Naive thymus-derived CD4-positive, alpha-beta T cell (primary cell): ENCODE data around the gene CNTRL. TPM values are rescaled to one million over a fixed set of nuclear protein-coding genes. Genes with fewer than 3 reads are reported as not detected.
"Not testable (repeated sequence)": the region's sequence is repeated elsewhere in the genome, so short reads cannot be mapped to it uniquely, and the experiment has no call there.

Source experiments
- ATAC-seq: fragments of 150-1000 bp; cut with Tn5 transposase; 2 replicates; pipeline ENCODE4 v1.10.0; 2021; ENCODE audit warnings: mild to moderate bottlenecking, moderate library complexity
- CTCF ChIA-PET: fragments of 350-600 bp; sonication (Branson Sonifier 250); formaldehyde crosslinking; loops from one replicate; lab custom pipeline; 2021; ENCODE audit warnings: antibody characterized with exemption; lab: Charles Lee
- POLR2A ChIA-PET: fragments of 350-600 bp; sonication (Branson Sonifier 250); formaldehyde crosslinking; loops from one replicate; lab custom pipeline; 2021; ENCODE audit warnings: antibody characterized with exemption, inconsistent platforms; lab: Charles Lee
- DNase-seq, 9 donors: peaks; one replicate each; pipeline versions ENCODE4 v3.0.0 to v3.0.0-alpha.2; 2020 to 2022; ENCODE audit warnings: mixed read lengths in 1 of 9
- H3K27ac ChIP-seq: one replicate; pipeline ENCODE4 v1.7.0; 2013; ENCODE audit warnings: mild to moderate bottlenecking, low read depth, low read length, moderate library complexity
- H3K27me3 ChIP-seq, 2 donors: one replicate each; pipeline ENCODE4 v1.7.0; 2013; ENCODE audit warnings: low read length in 2 of 2, mild to moderate bottlenecking in 2 of 2, moderate library complexity in 2 of 2; ENCODE audit not compliant: control insufficient read depth in 2 of 2, insufficient read depth in 2 of 2
- H3K36me3 ChIP-seq, 3 experiments: 1 replicate in 2 of 3; 2 replicates in 1 of 3; pipeline ENCODE4 v1.7.0; 2013; ENCODE audit warnings: low read length in 3 of 3, mild to moderate bottlenecking in 3 of 3, moderate library complexity in 1 of 3; ENCODE audit not compliant: insufficient read depth in 3 of 3, control insufficient read depth in 2 of 3
- H3K4me1 ChIP-seq, 2 donors: one replicate each; pipeline ENCODE4 v1.7.0; 2013; ENCODE audit warnings: low read length in 2 of 2, mild to moderate bottlenecking in 2 of 2, moderate library complexity in 1 of 2; ENCODE audit not compliant: control insufficient read depth in 2 of 2, insufficient read depth in 2 of 2
- H3K4me3 ChIP-seq: 2 replicates; pipeline ENCODE4 v1.7.0; 2013; ENCODE audit warnings: mild to moderate bottlenecking, low read length
- H3K9me3 ChIP-seq, 3 experiments: 1 replicate in 2 of 3; 2 replicates in 1 of 3; pipeline ENCODE4 v1.7.0; 2013; ENCODE audit warnings: low read length in 3 of 3; ENCODE audit not compliant: control insufficient read depth in 2 of 3
- H3K27ac Mint-ChIP-seq, 9 donors: one replicate each; pipeline ENCODE4 v1.8.0; 2020 to 2022; ENCODE audit warnings: mixed read lengths in 9 of 9, mild to moderate bottlenecking in 8 of 9, moderate library complexity in 5 of 9, inconsistent platforms in 2 of 9
- H3K27me3 Mint-ChIP-seq, 5 donors: one replicate each; pipeline ENCODE4 v1.8.0; 2021 to 2022; ENCODE audit warnings: mixed read lengths in 5 of 5, mild to moderate bottlenecking in 1 of 5
- H3K36me3 Mint-ChIP-seq, 5 donors: one replicate each; pipeline ENCODE4 v1.8.0; 2020 to 2022; ENCODE audit warnings: mixed read lengths in 5 of 5, mild to moderate bottlenecking in 3 of 5, inconsistent platforms in 1 of 5
- H3K4me1 Mint-ChIP-seq, 7 donors: one replicate each; pipeline ENCODE4 v1.8.0; 2020 to 2022; ENCODE audit warnings: mixed read lengths in 7 of 7, mild to moderate bottlenecking in 3 of 7, inconsistent platforms in 1 of 7
- H3K4me3 Mint-ChIP-seq, 10 donors: one replicate each; pipeline ENCODE4 v1.8.0; 2020 to 2022; ENCODE audit warnings: mild to moderate bottlenecking in 10 of 10, mixed read lengths in 10 of 10, moderate library complexity in 6 of 10, inconsistent platforms in 2 of 10
- H3K9me3 Mint-ChIP-seq, 11 donors: one replicate each; pipeline ENCODE4 v1.8.0; 2020 to 2022; ENCODE audit warnings: mixed read lengths in 11 of 11, mild to moderate bottlenecking in 4 of 11, inconsistent platforms in 1 of 11, moderate library complexity in 1 of 11
- intact Hi-C, 2 donors: fragments of 100-400 bp; cut with micrococcal nuclease; formaldehyde crosslinking; loops; one replicate each; pipeline ENCODE4 v1.15.1; 2023
- polyA plus RNA-seq, 2 donors: library from polyadenylated mRNA; unstranded; fragments of 300-500 nt; fragmentation: Illumina TruSeq; gene quantifications; one replicate each; pipeline ENCODE4 v1.2.3, GENCODE V29; 2021
- total RNA-seq, 6 experiments: library from RNA in 5 of 6; stranded (reverse) in 5 of 6; gene quantifications; 1 replicate in 5 of 6; 2 replicates in 1 of 6; pipeline ENCODE4 v1.2.3 and lab custom pipeline; 2021 to 2026

CNTRL gene
- total and polyA plus RNA-seq, 7 experiments from 2014 or later = 14.4 to 131 (median 81.6) TPM

DNA sequence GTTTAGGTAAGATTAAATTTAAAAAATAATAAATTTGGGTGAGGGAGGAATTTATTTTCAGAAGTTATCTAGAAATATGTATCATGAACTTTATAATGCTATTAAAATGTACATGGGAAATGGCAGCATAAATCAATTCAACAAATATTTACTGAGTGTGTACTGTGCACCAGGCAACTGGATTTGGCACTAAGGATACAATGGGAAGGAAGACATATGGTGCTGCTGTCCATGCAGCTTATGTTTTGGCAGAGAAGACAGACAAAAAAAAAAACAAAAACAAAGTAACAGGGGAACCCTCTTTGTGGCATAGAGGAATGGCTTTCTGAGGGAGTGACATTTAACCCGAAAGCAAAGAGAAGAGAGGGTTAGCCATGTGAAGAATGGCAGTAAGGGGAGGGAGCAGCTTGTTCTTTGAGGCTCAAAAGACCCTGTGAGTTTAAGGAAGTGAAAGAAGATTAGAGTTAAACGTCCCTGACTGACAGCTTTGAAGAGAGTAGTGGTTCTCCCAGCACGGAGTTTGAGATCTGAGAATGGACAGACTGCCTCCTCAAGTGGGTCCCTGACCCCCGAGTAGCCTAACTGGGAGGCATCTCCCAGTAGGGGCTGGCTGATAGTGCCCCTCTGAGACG is 23.9 kb downstream of the CNTRL start:
- peak overlapping the region in 2 of 9 donors; percentile 29 to 82 for H3K27ac Mint-ChIP-seq
- no peaks in the 10 kb centered on the region for H3K9me3 ChIP-seq
- ATAC-seq = no peak
- H3K4me3 Mint-ChIP-seq = no peak overlapping the region
- no peak for DNase-seq
- peaks cover 0 to 28% (median 6%) of the 10 kb centered on the region in 11 donors for H3K9me3 Mint-ChIP-seq
- H3K27ac ChIP-seq = no peak overlapping the region
- no peak overlapping the region for H3K4me3 ChIP-seq
- ChIA-PET CTCF (no interaction called here), POLR2A (interaction anchor here (0.6 to 1.2 kb wide), 2 partner anchors 19 to 23 kb away, joined by 3 read pairs; no protein-coding TSS in a partner anchor)
- no peaks in the 10 kb centered on the region for H3K27me3 Mint-ChIP-seq
- peaks cover 0 to 7% (median 0%) of the 10 kb centered on the region in 7 donors for H3K4me1 Mint-ChIP-seq
- intact Hi-C loops = no loop called here
- H3K36me3 ChIP-seq = peaks cover 4 to 33% (median 12%) of the 10 kb centered on the region in 3 experiments
- no peaks in the 10 kb centered on the region for H3K27me3 ChIP-seq
- peaks cover 29 to 82% (median 49%) of the 10 kb centered on the region in 5 donors for H3K36me3 Mint-ChIP-seq
- no peaks in the 10 kb centered on the region for H3K4me1 ChIP-seq

DNA sequence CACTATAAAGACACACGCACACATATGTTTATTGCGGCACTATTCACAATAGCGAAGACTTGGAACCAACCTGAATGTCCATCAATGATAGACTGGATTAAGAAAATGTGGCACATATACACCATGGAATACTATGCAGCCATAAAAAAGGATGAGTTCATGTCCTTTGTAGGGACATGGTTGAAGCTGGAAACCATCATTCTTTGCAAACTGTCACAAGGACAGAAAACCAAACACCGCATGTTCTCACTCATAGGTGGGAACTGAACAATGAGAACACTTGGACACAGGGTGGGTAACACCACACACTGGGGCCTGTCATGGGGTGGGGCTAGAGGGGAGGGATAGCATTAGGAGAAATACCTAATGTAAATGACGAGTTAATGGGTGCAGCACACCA is 29.3 kb downstream of the CNTRL start:
- intact Hi-C loops, H3K4me3 Mint-ChIP-seq, H3K36me3 ChIP-seq, H3K9me3 ChIP-seq, H3K27me3 Mint-ChIP-seq, CTCF ChIA-PET, ATAC-seq, DNase-seq, H3K27me3 ChIP-seq, POLR2A ChIA-PET, H3K4me3 ChIP-seq, H3K27ac ChIP-seq, H3K4me1 ChIP-seq: not testable (repeated sequence)
- Mint-ChIP-seq H3K9me3 (peaks cover 0 to 24% (median 6%) of the 10 kb centered on the region in 11 donors), H3K36me3 (peaks cover 17 to 59% (median 24%) of the 10 kb centered on the region in 5 donors), H3K27ac (peak overlapping the region in 2 of 9 donors; percentile 10 to 42), H3K4me1 (peaks cover 15 to 27% (median 21%) of the 10 kb centered on the region in 7 donors)

DNA sequence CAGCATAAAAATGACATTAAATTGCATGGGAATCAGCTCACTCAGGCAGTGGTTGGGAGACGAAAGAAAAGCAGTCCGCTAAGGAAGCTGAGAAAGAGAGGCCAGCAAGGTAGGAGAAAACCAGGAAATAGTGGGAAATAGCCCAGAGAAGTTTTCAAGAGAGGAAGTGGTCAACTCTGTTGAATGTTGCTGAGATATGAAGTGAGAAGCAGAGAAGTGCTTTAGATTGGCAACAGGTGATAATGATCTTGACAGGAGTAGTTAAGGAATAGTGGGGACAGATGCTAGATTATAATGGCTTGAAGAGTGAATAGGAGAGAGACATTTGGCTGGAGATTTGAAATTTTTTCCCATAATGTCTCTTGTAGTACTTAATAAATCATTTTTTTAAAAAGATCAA is 30.8 kb downstream of the CNTRL start:
- H3K4me1 ChIP-seq = no peaks in the 10 kb centered on the region
- intact Hi-C loops = loop anchor here (1.0 to 5.0 kb wide), 2 partner anchors 47 to 108 kb away; no protein-coding TSS in a partner anchor
- no peaks in the 10 kb centered on the region for H3K9me3 ChIP-seq
- peaks cover 5 to 44% (median 17%) of the 10 kb centered on the region in 5 donors for H3K36me3 Mint-ChIP-seq
- ATAC-seq (no peak), DNase-seq (no peak)
- H3K27me3 Mint-ChIP-seq = no peaks in the 10 kb centered on the region
- H3K4me1 Mint-ChIP-seq = peaks cover 15 to 27% (median 25%) of the 10 kb centered on the region in 7 donors
- H3K4me3 Mint-ChIP-seq = no peak overlapping the region
- CTCF ChIA-PET = interaction anchor here (0.6 kb wide), 1 partner anchor 384 kb away, joined by 3 read pairs; no protein-coding TSS in a partner anchor
- H3K27ac Mint-ChIP-seq = peak overlapping the region; percentile 3 to 78 (median 47)
- no peak overlapping the region for H3K4me3 ChIP-seq
- no peak overlapping the region for H3K27ac ChIP-seq
- H3K36me3 ChIP-seq = no peaks in the 10 kb centered on the region
- H3K9me3 Mint-ChIP-seq = peaks cover 0 to 13% (median 6%) of the 10 kb centered on the region in 11 donors
- POLR2A ChIA-PET = interaction anchor here (1.1 kb wide), 1 partner anchor 67 kb away, joined by 3 read pairs; no protein-coding TSS in a partner anchor
- H3K27me3 ChIP-seq = no peaks in the 10 kb centered on the region

DNA sequence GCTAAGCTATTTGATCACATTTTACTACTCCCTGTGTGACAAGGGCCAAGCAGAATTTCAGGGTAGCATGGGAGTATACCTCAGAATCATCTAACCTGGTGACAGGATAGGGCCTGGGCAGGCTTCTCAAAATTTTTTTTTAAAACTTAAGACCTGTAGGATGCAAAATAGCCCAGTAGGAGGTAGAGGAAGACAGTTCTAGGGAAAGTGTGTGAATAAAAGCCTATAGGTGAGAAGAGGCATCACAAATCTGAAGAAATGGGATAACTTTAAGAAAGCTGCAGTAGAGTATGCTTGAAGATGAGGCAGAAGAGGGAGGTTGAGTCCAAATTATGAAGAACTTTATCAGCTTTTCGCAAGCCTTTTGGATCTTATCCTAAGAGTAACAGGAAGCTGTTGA is 32.3 kb downstream of the CNTRL start:
- H3K9me3 ChIP-seq = no peaks in the 10 kb centered on the region
- peaks cover 15 to 29% (median 27%) of the 10 kb centered on the region in 7 donors for H3K4me1 Mint-ChIP-seq
- H3K27ac Mint-ChIP-seq = peak overlapping the region in 8 of 9 donors; percentile 36 to 88 (median 61)
- peak in 7 of 9 donors; percentile 21 to 68 (median 55) for DNase-seq
- H3K27me3 ChIP-seq = no peaks in the 10 kb centered on the region
- no peak overlapping the region for H3K4me3 Mint-ChIP-seq
- intact Hi-C loops = loop anchor here in 1 of 2 donors (1.0 to 5.0 kb wide), 7 partner anchors 14 to 293 kb away; no protein-coding TSS in a partner anchor
- H3K36me3 ChIP-seq = peaks cover 0 to 4% (median 0%) of the 10 kb centered on the region in 3 experiments
- no peaks in the 10 kb centered on the region for H3K4me1 ChIP-seq
- H3K36me3 Mint-ChIP-seq = peaks cover 0 to 30% (median 13%) of the 10 kb centered on the region in 5 donors
- no peaks in the 10 kb centered on the region for H3K27me3 Mint-ChIP-seq
- CTCF ChIA-PET = interaction anchor here (0.6 to 1.6 kb wide), 12 partner anchors 8 to 321 kb away, joined by 3 to 14 read pairs (median 4); no protein-coding TSS in a partner anchor
- POLR2A ChIA-PET = interaction anchor here (1.8 kb wide), 1 partner anchor 15 kb away, joined by 6 read pairs; no protein-coding TSS in a partner anchor
- H3K9me3 Mint-ChIP-seq = peaks cover 0 to 4% (median 0%) of the 10 kb centered on the region in 11 donors
- no peak overlapping the region for H3K27ac ChIP-seq
- ATAC-seq = peak; percentile 94
- no peak overlapping the region for H3K4me3 ChIP-seq

GRCh38 chr9:121107881-121108280 is 33.1 kb downstream of the CNTRL start:
- no peaks in the 10 kb centered on the region for H3K9me3 ChIP-seq
- ChIA-PET POLR2A (interaction anchor here (1.8 kb wide), 1 partner anchor 14 kb away, joined by 6 read pairs; no protein-coding TSS in a partner anchor), CTCF (interaction anchor here (0.8 to 1.6 kb wide), 7 partner anchors 14 to 322 kb away, joined by 3 to 14 read pairs (median 4); no protein-coding TSS in a partner anchor)
- no peak overlapping the region for H3K27ac Mint-ChIP-seq
- ATAC-seq (no peak), DNase-seq (no peak)
- H3K27me3 ChIP-seq = no peaks in the 10 kb centered on the region
- peaks cover 0 to 4% (median 0%) of the 10 kb centered on the region in 3 experiments for H3K36me3 ChIP-seq
- intact Hi-C loops = loop anchor here in 1 of 2 donors (1.0 to 5.0 kb wide), 7 partner anchors 13 to 292 kb away; no protein-coding TSS in a partner anchor
- H3K27me3 Mint-ChIP-seq = no peaks in the 10 kb centered on the region
- H3K4me3 Mint-ChIP-seq = no peak overlapping the region
- peaks cover 0 to 24% (median 13%) of the 10 kb centered on the region in 5 donors for H3K36me3 Mint-ChIP-seq
- H3K4me1 ChIP-seq = no peaks in the 10 kb centered on the region
- no peak overlapping the region for H3K4me3 ChIP-seq
- H3K9me3 Mint-ChIP-seq = no peaks in the 10 kb centered on the region
- H3K4me1 Mint-ChIP-seq = peaks cover 15 to 30% (median 27%) of the 10 kb centered on the region in 7 donors
- H3K27ac ChIP-seq = no peak overlapping the region

- no peaks in the 10 kb centered on the region for H3K4me1 ChIP-seq
- H3K27me3 ChIP-seq = no peaks in the 10 kb centered on the region
- POLR2A ChIA-PET = interaction anchor here (0.6 to 0.7 kb wide), 2 partner anchors 47 to 128 kb away, joined by 3 to 7 read pairs; no protein-coding TSS in a partner anchor
- Mint-ChIP-seq H3K4me1 (peaks cover 4 to 22% (median 17%) of the 10 kb centered on the region in 7 donors), H3K27ac (peak overlapping the region in 7 of 9 donors; percentile 2 to 69 (median 46)), H3K4me3 (no peak overlapping the region), H3K9me3 (no peaks in the 10 kb centered on the region), H3K36me3 (peaks cover 4 to 35% (median 19%) of the 10 kb centered on the region in 5 donors), H3K27me3 (no peaks in the 10 kb centered on the region)
- no peak for ATAC-seq
- H3K36me3 ChIP-seq = peaks cover 0 to 7% (median 6%) of the 10 kb centered on the region in 3 experiments
- no peak for DNase-seq
- H3K4me3 ChIP-seq = no peak overlapping the region
- H3K27ac ChIP-seq = no peak overlapping the region
- intact Hi-C loops = no loop called here
- no peaks in the 10 kb centered on the region for H3K9me3 ChIP-seq
- CTCF ChIA-PET = interaction anchor here (0.7 to 1.4 kb wide), 2 partner anchors 8 to 11 kb away, joined by 3 to 4 read pairs; no protein-coding TSS in a partner anchor
Observed at GRCh38 chr9:121115466-121115865, 40.7 kb downstream of the CNTRL start.
